ENCODE measurements around the gene PXK. TPM values are rescaled to one million over a fixed set of nuclear protein-coding genes. Genes with fewer than 3 reads are reported as not detected.

Gene PXK
- total RNA-seq, 6 donors from 2014 or later: 17.6 to 38.8 (median 23.2) TPM

- TF ChIP-seq EP300 (IDR thresholded peaks at IDR 0.05): no peak
- TF ChIP-seq CTCF (IDR thresholded peaks at IDR 0.05): peak in 4 of 6 experiments; percentile 16 to 25 (median 24)
- no peak for TF ChIP-seq POLR2A (IDR thresholded peaks at IDR 0.05)
- TF ChIP-seq POLR2AphosphoS5 (IDR thresholded peaks at IDR 0.05): no peak
- H3K9me3 ChIP-seq: no peaks in the 10 kb centered on the region
- H3K4me1 ChIP-seq: peaks cover 22 to 30% (median 25%) of the 10 kb centered on the region in 4 donors
- no peak for ATAC-seq (ENCODE audit: low FRiP score in 2 of 2)
- H3K27ac ChIP-seq: peak overlapping the region; percentile 97 to 99 (median 98)
- H3K27me3 ChIP-seq: no peaks in the 10 kb centered on the region
- peaks cover 4 to 37% (median 19%) of the 10 kb centered on the region in 4 donors for H3K36me3 ChIP-seq
- WGBS, 2 donors: 32 to 35% methylated on average over 10 of the region's 10 CpGs
- H3K4me3 ChIP-seq: peak overlapping the region in 3 of 4 donors; percentile 67 to 91 (median 86)
- peak in 1 of 2 donors; percentile 41 for DNase-seq
Observed at GRCh38 chr3:58307639-58308215, 25.0 kb upstream of the PXK start.

GRCh38 chr3:58308728-58309127, 24.0 kb upstream of the PXK start:
- no peaks in the 10 kb centered on the region for H3K27me3 ChIP-seq
- peaks cover 22 to 30% (median 25%) of the 10 kb centered on the region in 4 donors for H3K4me1 ChIP-seq
- no peak overlapping the region for H3K4me3 ChIP-seq
- WGBS, 2 donors: 20 to 32% methylated on average over 1 of the region's 1 CpG
- no peak for TF ChIP-seq POLR2AphosphoS5 (IDR thresholded peaks at IDR 0.05)
- H3K36me3 ChIP-seq: peaks cover 9 to 44% (median 24%) of the 10 kb centered on the region in 4 donors
- DNase-seq (no peak), ATAC-seq (ENCODE audit: low FRiP score in 2 of 2) (no peak)
- H3K9me3 ChIP-seq: no peaks in the 10 kb centered on the region
- peak overlapping the region in 1 of 4 donors; percentile 20 for H3K27ac ChIP-seq

GRCh38 chr3:58317811-58318210, 14.9 kb upstream of the PXK start:
- no peak overlapping the region for H3K27ac ChIP-seq
- no peaks in the 10 kb centered on the region for H3K9me3 ChIP-seq
- H3K4me1 ChIP-seq: no peaks in the 10 kb centered on the region
- no peaks in the 10 kb centered on the region for H3K27me3 ChIP-seq
- no peak overlapping the region for H3K4me3 ChIP-seq
- TF ChIP-seq CTCF (IDR thresholded peaks at IDR 0.05): no peak
- TF ChIP-seq POLR2A (IDR thresholded peaks at IDR 0.05): no peak
- no peak for TF ChIP-seq POLR2AphosphoS5 (IDR thresholded peaks at IDR 0.05)
- TF ChIP-seq EP300 (IDR thresholded peaks at IDR 0.05): no peak
- 74 to 75% methylated on average over 2 of the region's 2 CpGs for WGBS, 2 donors
- peaks cover 14 to 71% (median 36%) of the 10 kb centered on the region in 4 donors for H3K36me3 ChIP-seq
- no peak for ATAC-seq (ENCODE audit: low FRiP score in 2 of 2)
- no peak for DNase-seq

- peaks cover 6 to 35% (median 12%) of the 10 kb centered on the region in 4 donors for H3K36me3 ChIP-seq
- H3K27ac ChIP-seq: no peak overlapping the region
- H3K27me3 ChIP-seq: no peaks in the 10 kb centered on the region
- H3K9me3 ChIP-seq: no peaks in the 10 kb centered on the region
- H3K4me3 ChIP-seq: no peak overlapping the region
- WGBS, 2 donors: 88 to 90% methylated on average over 7 of the region's 7 CpGs
- TF ChIP-seq EP300 (IDR thresholded peaks at IDR 0.05): no peak
- TF ChIP-seq POLR2AphosphoS5 (IDR thresholded peaks at IDR 0.05): no peak
- TF ChIP-seq CTCF (IDR thresholded peaks at IDR 0.05): no peak
- TF ChIP-seq POLR2A (IDR thresholded peaks at IDR 0.05): no peak
- DNase-seq (no peak), ATAC-seq (ENCODE audit: low FRiP score in 2 of 2) (no peak)
- peaks cover 0 to 10% (median 7%) of the 10 kb centered on the region in 4 donors for H3K4me1 ChIP-seq
Observed at GRCh38 chr3:58321791-58322190, 10.9 kb upstream of the PXK start.

- Histone ChIP-seq H3K36me3 (peaks cover under 1 to 25% (median 4%) of the 10 kb centered on the region in 4 donors), H3K4me1 (peaks cover 0 to 10% (median 7%) of the 10 kb centered on the region in 4 donors), H3K27ac (no peak overlapping the region), H3K9me3 (no peaks in the 10 kb centered on the region), H3K27me3 (no peaks in the 10 kb centered on the region), H3K4me3 (no peak overlapping the region)
- TF ChIP-seq EP300 (IDR thresholded peaks at IDR 0.05): no peak
- no peak for TF ChIP-seq POLR2AphosphoS5 (IDR thresholded peaks at IDR 0.05)
- no peak for TF ChIP-seq CTCF (IDR thresholded peaks at IDR 0.05)
- no peak for TF ChIP-seq POLR2A (IDR thresholded peaks at IDR 0.05)
- ATAC-seq (ENCODE audit: low FRiP score in 2 of 2): no peak
- DNase-seq: no peak
- WGBS, 2 donors: 68 to 79% methylated on average over 1 of the region's 1 CpG
Observed at GRCh38 chr3:58322793-58323192, 9.9 kb upstream of the PXK start.
